ENCODE data around the gene SEC24A. TPM values are rescaled to one million over a fixed set of nuclear protein-coding genes. Genes with fewer than 3 reads are reported as not detected.
"Not testable (repeated sequence)": the region's sequence is repeated elsewhere in the genome, so short reads cannot be mapped to it uniquely, and the experiment has no call there.

Gene SEC24A
- total RNA-seq, 1 experiment from 2014 or later = 16.2 TPM

DNA sequence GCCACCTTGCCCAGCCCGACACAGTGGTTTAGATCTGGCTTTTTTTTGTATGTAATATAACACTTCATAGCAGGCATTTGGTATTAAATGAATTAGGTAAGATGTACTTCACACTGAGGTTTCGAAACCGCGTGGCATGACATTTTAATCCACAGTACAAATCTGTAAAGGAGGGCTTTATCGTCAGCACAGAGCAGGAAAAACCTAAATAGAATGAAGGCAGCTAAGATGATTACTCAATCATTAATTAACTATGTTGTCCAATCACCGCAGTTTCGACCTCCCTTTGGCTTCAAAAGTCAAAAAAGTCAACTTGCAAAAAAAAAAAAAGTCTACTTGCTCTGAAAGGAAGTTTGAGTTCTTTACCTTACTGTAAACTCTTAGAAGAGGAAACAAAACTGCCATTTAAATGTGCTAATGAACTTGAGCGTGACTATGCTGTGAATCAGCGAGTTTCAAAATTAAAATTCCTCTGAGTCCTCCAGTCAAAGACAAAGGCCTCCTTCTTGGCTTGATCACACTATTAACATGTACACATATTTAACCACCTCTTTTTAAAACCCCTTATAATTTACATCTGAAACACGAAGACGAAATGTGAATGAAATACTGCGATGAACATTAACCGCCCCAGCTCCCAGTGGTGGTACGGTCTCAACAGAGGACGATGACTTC lies 698 bp upstream of the SEC24A start:
- Histone ChIP-seq H3K36me3 (ENCODE audit: low read depth) (no peaks in the 10 kb centered on the region), H3K27ac (peak overlapping the region; percentile 97), H3K4me2 (peak overlapping the region; percentile 78), H4K20me1 (ENCODE audit: insufficient read depth) (no peaks in the 10 kb centered on the region; the same call in 1 of the 2 replicates), H3K4me3 (peak overlapping the region; percentile 96), H3K4me1 (replicated peaks; ENCODE audit: insufficient read depth) (peaks cover 28% of the 10 kb centered on the region), H3K9me3 (ENCODE audit: insufficient read depth, low read depth) (no peaks in the 10 kb centered on the region), H2AFZ (peak overlapping the region; percentile 84), H3F3A (ENCODE audit: insufficient read depth, low read depth) (peaks cover 28% of the 10 kb centered on the region), H3K9me2 (ENCODE audit: insufficient read depth) (no peaks in the 10 kb centered on the region), H3K79me2 (ENCODE audit: low read depth) (peaks cover 47% of the 10 kb centered on the region), H3K27me3 (ENCODE audit: insufficient read depth, low read depth) (no peaks in the 10 kb centered on the region)
- TSS peak; percentile 87 for BruUV-seq (replicated peaks)
- ChIA-PET POLR2A (ENCODE audit: unreplicated experiment) (interaction anchor here (0.5 to 0.7 kb wide), 4 partner anchors 57 to 589 kb away, joined by 4 to 7 read pairs (median 4); no protein-coding TSS in a partner anchor), CTCF (interaction anchor here (0.6 kb wide), 1 partner anchor 92 kb away, joined by 7 read pairs; no protein-coding TSS in a partner anchor)
- TF ChIP-seq, protein P1, sequence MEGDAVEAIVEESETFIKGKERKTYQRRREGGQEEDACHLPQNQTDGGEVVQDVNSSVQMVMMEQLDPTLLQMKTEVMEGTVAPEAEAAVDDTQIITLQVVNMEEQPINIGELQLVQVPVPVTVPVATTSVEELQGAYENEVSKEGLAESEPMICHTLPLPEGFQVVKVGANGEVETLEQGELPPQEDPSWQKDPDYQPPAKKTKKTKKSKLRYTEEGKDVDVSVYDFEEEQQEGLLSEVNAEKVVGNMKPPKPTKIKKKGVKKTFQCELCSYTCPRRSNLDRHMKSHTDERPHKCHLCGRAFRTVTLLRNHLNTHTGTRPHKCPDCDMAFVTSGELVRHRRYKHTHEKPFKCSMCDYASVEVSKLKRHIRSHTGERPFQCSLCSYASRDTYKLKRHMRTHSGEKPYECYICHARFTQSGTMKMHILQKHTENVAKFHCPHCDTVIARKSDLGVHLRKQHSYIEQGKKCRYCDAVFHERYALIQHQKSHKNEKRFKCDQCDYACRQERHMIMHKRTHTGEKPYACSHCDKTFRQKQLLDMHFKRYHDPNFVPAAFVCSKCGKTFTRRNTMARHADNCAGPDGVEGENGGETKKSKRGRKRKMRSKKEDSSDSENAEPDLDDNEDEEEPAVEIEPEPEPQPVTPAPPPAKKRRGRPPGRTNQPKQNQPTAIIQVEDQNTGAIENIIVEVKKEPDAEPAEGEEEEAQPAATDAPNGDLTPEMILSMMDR (conservative IDR thresholded peaks at IDR 0.05) = no peak
- no peak for TF ChIP-seq EZH2 (IDR thresholded peaks at IDR 0.05; ENCODE audit: low read depth)
- DNase-seq = peak; percentile 4 to 85
- intact Hi-C loops (cut with micrococcal nuclease; ENCODE audit: unreplicated experiment) = loop anchor here (1.0 kb wide), 3 partner anchors 11 to 56 kb away; partner anchors contain the start of gene SAR1B

DNA sequence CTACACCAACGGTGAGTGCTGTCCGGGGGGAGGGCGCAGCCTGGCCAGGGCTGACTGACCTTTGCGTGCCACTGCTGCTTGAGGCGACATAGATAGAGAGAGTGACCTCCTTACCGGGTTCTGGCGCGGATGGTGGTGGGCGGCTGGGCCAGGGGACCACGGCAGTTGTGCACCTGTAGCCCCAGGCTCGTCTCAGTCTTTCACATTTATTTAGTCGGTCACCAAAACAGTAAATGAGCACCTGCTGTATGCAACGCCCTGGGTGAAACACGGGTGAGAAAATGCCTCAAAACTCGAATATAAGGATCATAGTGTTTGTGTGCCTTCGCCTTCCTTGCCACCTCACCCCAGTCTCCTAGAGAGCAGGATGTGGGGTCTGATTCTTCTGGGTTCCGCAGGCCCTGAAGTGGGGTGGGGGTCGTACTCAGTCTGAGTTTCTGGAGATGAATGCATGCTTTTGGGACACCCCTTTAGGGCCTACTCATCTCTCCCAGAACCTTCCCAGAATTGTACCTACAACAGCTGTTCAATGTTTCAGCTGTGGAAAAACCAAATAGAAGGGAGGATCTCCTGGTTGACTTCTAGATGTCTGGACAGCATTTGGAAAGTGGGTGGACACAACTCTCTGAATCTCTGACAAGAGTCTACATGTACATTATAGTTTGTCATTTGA lies 714 bp downstream of the SEC24A start:
- H2AFZ ChIP-seq = peak overlapping the region; percentile 84
- no peaks in the 10 kb centered on the region for H3K27me3 ChIP-seq (ENCODE audit: insufficient read depth, low read depth)
- TF ChIP-seq, protein P1 (conservative IDR thresholded peaks at IDR 0.05) = no peak
- no peak for TF ChIP-seq EZH2 (IDR thresholded peaks at IDR 0.05; ENCODE audit: low read depth)
- DNase-seq = no peak
- peaks cover 28% of the 10 kb centered on the region for H3K4me1 ChIP-seq (replicated peaks; ENCODE audit: insufficient read depth)
- peaks cover 28% of the 10 kb centered on the region for H3F3A ChIP-seq (ENCODE audit: insufficient read depth, low read depth)
- H3K36me3 ChIP-seq (ENCODE audit: low read depth) = no peaks in the 10 kb centered on the region
- no peaks in the 10 kb centered on the region; the same call in 1 of the 2 replicates for H4K20me1 ChIP-seq (ENCODE audit: insufficient read depth)
- intact Hi-C loops (cut with micrococcal nuclease; ENCODE audit: unreplicated experiment) = no loop called here
- no peaks in the 10 kb centered on the region for H3K9me2 ChIP-seq (ENCODE audit: insufficient read depth)
- H3K9me3 ChIP-seq (ENCODE audit: insufficient read depth, low read depth) = no peaks in the 10 kb centered on the region
- CTCF ChIA-PET = no interaction called here
- peak overlapping the region; percentile 78 for H3K4me2 ChIP-seq
- peaks cover 58% of the 10 kb centered on the region for H3K79me2 ChIP-seq (ENCODE audit: low read depth)
- peak overlapping the region; percentile 97 for H3K27ac ChIP-seq
- BruUV-seq (replicated peaks) = TSS peak; percentile 68
- POLR2A ChIA-PET (ENCODE audit: unreplicated experiment) = no interaction called here
- peak overlapping the region; percentile 96 for H3K4me3 ChIP-seq

DNA sequence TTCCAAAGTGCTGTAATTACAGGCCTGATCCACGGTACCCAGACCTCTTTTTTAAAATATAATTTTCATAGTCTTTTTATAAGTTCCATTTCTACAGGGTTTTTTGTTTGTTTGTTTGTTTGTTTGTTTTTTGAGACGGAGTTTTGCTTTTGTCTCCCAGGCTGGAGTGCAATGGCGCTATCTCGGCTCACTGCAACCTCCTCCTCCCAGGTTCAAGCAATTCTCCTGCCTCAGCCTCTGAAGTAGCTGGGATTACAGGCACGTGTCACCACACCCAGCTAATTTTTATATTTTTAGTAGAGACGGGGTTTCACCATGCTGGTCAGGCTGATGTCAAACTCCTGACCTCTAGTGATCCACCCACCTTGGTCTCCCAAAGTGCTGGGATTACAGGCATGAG lies 2.1 kb downstream of the SEC24A start:
- H3K4me3 ChIP-seq; BruUV-seq (replicated peaks); H3K27ac ChIP-seq; H3K27me3 ChIP-seq (ENCODE audit: insufficient read depth, low read depth); H3K9me3 ChIP-seq (ENCODE audit: insufficient read depth, low read depth); POLR2A ChIA-PET (ENCODE audit: unreplicated experiment); H4K20me1 ChIP-seq (ENCODE audit: insufficient read depth); CTCF ChIA-PET; H3K36me3 ChIP-seq (ENCODE audit: low read depth); intact Hi-C loops (cut with micrococcal nuclease; ENCODE audit: unreplicated experiment); DNase-seq; H2AFZ ChIP-seq; H3K9me2 ChIP-seq (ENCODE audit: insufficient read depth): not testable (repeated sequence)
- H3K4me2 ChIP-seq = peak overlapping the region; percentile 78
- peaks cover 28% of the 10 kb centered on the region for H3F3A ChIP-seq (ENCODE audit: insufficient read depth, low read depth)
- H3K79me2 ChIP-seq (ENCODE audit: low read depth) = peaks cover 72% of the 10 kb centered on the region
- H3K4me1 ChIP-seq (replicated peaks; ENCODE audit: insufficient read depth) = peaks cover 28% of the 10 kb centered on the region

Measured in PC-9 (cell line).